Motor neuron (in vitro differentiated cells): ENCODE measurements around the gene C2orf92. TPM values are rescaled to one million over a fixed set of nuclear protein-coding genes. Genes with fewer than 3 reads are reported as not detected.
"Not testable (repeated sequence)": the region's sequence is repeated elsewhere in the genome, so short reads cannot be mapped to it uniquely, and the experiment has no call there.

Experiments
- ATAC-seq, 8 experiments: fragments of 200-7000 bp; cut with Tn5 transposase; replicated peaks in 6 of 8; 2 replicates each; pipeline ENCODE4 v1.8.0; 2021; ENCODE audit warnings: mild to moderate bottlenecking in 8 of 8, moderate library complexity in 8 of 8
- H3K27ac ChIP-seq, 2 donors: fragments of 250-450 bp; sonication (Bioruptor Pico); 2 replicates each; pipeline ENCODE4 v1.9.0; 2021; ENCODE audit warnings: antibody characterized with exemption in 2 of 2, mild to moderate bottlenecking in 2 of 2, moderate library complexity in 1 of 2
- H3K4me1 ChIP-seq, 2 donors: fragments of 250-450 bp; sonication (Bioruptor Pico); replicated peaks in 1 of 2; 2 replicates each; pipeline ENCODE4 v1.6.1; 2021; ENCODE audit warnings: antibody characterized with exemption in 2 of 2, mild to moderate bottlenecking in 2 of 2, moderate library complexity in 1 of 2
- H3K4me3 ChIP-seq, 5 donors: fragments of 250-450 bp; sonication (Bioruptor Pico); 2 replicates each; pipeline ENCODE4 v1.9.0; 2021; ENCODE audit warnings: antibody characterized with exemption in 5 of 5, mild to moderate bottlenecking in 5 of 5, moderate library complexity in 4 of 5
- WGBS, 10 experiments: fragments of 450-650 bp; shearing (Covaris generic); methylation state at CpG; one replicate each; pipeline ENCODE4 v1.0.0; 2022; 5-methylcytosine and 5-hydroxymethylcytosine counted together
- in situ Hi-C, 9 experiments: fragments of 400-800 bp; cut with MboI; loops; one replicate each; pipeline ENCODE4 v1.15.0; 2021; ENCODE audit warnings: low sequenced_read_pairs in 9 of 9, low pct_unique_long_range_greater_than_20kb in 2 of 9; ENCODE audit not compliant: unreplicated experiment in 9 of 9
- total RNA-seq, 8 experiments: library from RNA; unstranded; fragments of 300-600 nt; gene quantifications; 2 replicates each; pipeline versions ENCODE4 v1.2.3 to v1.2.4, GENCODE V29; 2022

The C2orf92 gene
- total RNA-seq, 8 experiments from 2014 or later = 3.2 to 30.5 (median 7.0) TPM

GRCh38 chr2:97676620-97677019, 7.1 kb downstream of the C2orf92 start:
- Histone ChIP-seq H3K4me1 (peaks cover 0 to 16% of the 10 kb centered on the region in 2 donors), H3K4me3 (no peak overlapping the region), H3K27ac (no peak overlapping the region)
- in situ Hi-C loops = no loop called here
- no peak for ATAC-seq
- WGBS, 10 experiments = 89 to 100% (median 100%) methylated on average over 1 of the region's 1 CpG; no CpG with 5 or more reads in 7 of the 10 experiments

- Histone ChIP-seq H3K4me3 (no peak overlapping the region), H3K4me1 (peaks cover 0 to 16% of the 10 kb centered on the region in 2 donors), H3K27ac (no peak overlapping the region)
- 83 to 100% (median 96%) methylated on average over 1 to 2 of the region's 2 CpGs for WGBS, 10 experiments
- in situ Hi-C loops = no loop called here
- ATAC-seq = no peak
Measured at GRCh38 chr2:97677480-97677879, 8.0 kb downstream of the C2orf92 start.

- Histone ChIP-seq H3K4me1 (peaks cover 0 to 16% of the 10 kb centered on the region in 2 donors), H3K4me3 (no peak overlapping the region), H3K27ac (no peak overlapping the region)
- no peak for ATAC-seq
- in situ Hi-C loops = no loop called here
- WGBS, 10 experiments = 80 to 100% (median 100%) methylated on average over 1 of the region's 1 CpG; no CpG with 5 or more reads in 4 of the 10 experiments
Measured at GRCh38 chr2:97678298-97678697, 8.8 kb downstream of the C2orf92 start.

DNA sequence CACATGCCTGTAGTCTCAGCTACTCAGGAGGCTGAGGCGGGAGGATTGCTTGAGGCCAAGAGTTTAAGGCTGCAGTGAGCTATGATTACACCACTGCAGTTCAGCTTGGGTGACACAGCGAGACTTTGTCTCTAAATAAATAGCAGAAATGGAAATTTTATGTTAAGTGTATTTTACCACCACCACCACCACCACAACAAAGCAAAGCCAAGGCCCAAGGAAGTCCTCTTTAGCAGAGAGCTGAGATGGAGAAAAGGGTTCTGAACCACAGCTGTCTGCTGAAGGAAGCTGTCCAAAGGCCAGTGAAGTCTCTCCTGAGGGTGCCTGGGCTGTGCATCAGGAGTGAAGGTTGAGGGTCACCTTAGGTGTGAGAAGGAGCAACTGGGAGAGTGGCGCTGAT, 17.7 kb downstream of the C2orf92 start:
- H3K4me1 ChIP-seq, ATAC-seq, H3K4me3 ChIP-seq, in situ Hi-C loops, H3K27ac ChIP-seq: not testable (repeated sequence)
- 60 to 100% (median 84%) methylated on average over 1 to 2 of the region's 3 CpGs; no CpG with 5 or more reads in 6 of the 10 experiments for WGBS, 10 experiments

GRCh38 chr2:97688062-97688827, 18.7 kb downstream of the C2orf92 start:
- Histone ChIP-seq H3K4me1 (no peaks in the 10 kb centered on the region), H3K4me3 (no peak overlapping the region), H3K27ac (no peak overlapping the region)
- in situ Hi-C loops = no loop called here
- 62 to 95% (median 87%) methylated on average over 2 to 8 of the region's 11 CpGs; no CpG with 5 or more reads in 1 of the 10 experiments for WGBS, 10 experiments
- peak in 1 of 8 experiments; percentile 46 for ATAC-seq

- no peaks in the 10 kb centered on the region for H3K4me1 ChIP-seq
- 60 to 100% (median 76%) methylated on average over 1 to 4 of the region's 6 CpGs; no CpG with 5 or more reads in 4 of the 10 experiments for WGBS, 10 experiments
- in situ Hi-C loops = no loop called here
Measured at GRCh38 chr2:97691166-97691565, 21.7 kb downstream of the C2orf92 start.

DNA sequence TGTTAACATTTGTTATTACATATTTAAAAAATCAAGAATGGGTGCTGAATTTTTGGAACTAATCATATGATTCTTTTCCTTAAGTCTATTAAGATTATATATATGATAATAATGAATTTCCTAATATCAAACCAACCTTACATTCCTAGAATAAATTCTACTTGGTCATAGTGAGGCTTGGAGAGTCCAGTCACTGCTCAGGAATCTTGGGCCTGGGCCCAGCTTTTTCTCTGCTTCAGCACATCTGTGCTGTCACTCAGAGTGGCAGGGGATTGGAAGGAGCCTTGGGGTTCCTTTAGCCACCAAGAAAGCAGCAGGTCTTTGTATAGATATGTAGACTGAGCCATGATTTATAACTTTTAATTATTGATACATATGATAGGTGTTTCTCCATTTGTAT, 24.0 kb downstream of the C2orf92 start:
- no peaks in the 10 kb centered on the region for H3K4me1 ChIP-seq
- in situ Hi-C loops = no loop called here
- no peak for ATAC-seq
- no peak overlapping the region for H3K27ac ChIP-seq
- H3K4me3 ChIP-seq = no peak overlapping the region

More at GRCh38 chr2:97691166-97691565, 21.7 kb downstream of the C2orf92 start:
- Histone ChIP-seq H3K27ac (no peak overlapping the region), H3K4me3 (no peak overlapping the region)
- ATAC-seq = no peak

DNA sequence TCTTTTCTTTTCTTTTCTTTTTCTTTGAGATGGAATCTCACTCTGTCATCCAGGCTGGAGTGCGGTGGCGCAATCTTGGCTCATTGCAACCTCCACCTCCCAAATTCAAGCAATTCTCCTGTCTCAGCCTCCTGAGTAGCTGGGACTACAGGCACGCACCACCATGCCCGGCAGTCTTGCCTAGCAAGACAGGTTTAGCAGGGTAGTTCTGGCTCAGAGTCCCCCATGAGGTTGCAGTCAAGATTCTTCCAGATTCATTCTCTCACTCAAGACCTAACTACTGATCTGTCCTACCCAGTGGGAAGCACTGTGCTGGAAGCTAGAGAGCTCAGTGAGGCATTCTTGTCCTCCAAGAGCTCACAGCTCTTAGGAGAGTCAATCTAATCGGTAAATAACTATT, 26.2 kb downstream of the C2orf92 start:
- H3K27ac ChIP-seq = no peak overlapping the region
- ATAC-seq = no peak
- H3K4me3 ChIP-seq = no peak overlapping the region
- in situ Hi-C loops = no loop called here
- WGBS, 10 experiments = 78 to 100% (median 88%) methylated on average over 1 to 5 of the region's 5 CpGs; no CpG with 5 or more reads in 1 of the 10 experiments
- H3K4me1 ChIP-seq = peaks cover 0 to 5% of the 10 kb centered on the region in 2 donors

DNA sequence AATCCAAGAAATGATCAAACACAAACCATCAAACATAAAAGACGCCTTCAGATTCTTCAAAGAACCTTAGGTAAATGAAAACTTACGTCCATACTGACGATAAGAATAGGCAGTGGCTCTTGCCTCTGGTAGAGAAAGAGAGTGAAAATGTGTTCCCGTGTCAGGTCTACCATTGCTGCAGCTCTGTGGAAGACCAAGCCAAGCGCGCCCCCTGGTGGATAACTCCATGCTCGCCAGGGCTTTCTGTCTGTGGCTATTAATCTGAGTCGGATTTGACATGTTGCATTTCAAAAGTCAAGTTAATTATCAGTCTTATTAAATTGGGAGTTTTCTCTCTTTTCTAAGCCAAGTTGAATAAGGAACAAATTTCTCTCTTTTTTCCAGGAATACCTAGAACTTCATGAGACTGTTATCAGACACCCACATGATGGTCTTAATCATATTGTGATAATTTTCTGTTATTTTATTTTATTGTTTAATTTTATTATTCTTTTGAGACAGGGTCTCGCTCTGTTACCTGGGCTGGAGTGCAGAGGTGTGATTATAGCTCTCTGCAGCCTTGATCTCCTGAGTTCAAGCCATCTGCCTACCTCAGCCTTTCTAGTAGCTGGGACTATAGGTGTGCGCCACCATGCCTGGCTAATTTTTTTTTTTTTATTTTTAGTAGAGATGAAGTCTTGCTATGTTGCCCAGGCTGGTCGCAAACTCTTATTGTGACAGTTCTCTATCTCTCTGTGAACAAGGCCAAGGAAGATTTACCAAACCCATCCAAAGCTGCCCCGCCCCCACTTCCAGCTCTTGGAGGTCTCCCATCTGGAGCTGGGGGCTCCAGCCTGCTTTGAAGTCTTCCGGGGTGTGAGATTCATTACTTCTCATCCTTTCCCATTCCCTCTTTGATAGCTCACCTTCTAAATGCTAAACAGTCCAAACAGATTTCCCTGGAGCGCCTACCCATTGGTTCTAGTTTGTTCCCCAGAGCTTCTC, 28.0 kb downstream of the C2orf92 start:
- peak; percentile 68 to 94 (median 87) for ATAC-seq
- in situ Hi-C loops = no loop called here
- Histone ChIP-seq H3K27ac (no peak overlapping the region), H3K4me1 (peaks cover 2 to 5% of the 10 kb centered on the region in 2 donors), H3K4me3 (no peak overlapping the region)
- WGBS, 10 experiments = 2 to 29% (median 17%) methylated on average over 4 to 12 of the region's 14 CpGs

GRCh38 chr2:97698530-97698929, 29.0 kb downstream of the C2orf92 start:
- peaks cover 2 to 5% of the 10 kb centered on the region in 2 donors for H3K4me1 ChIP-seq
- ATAC-seq = peak in 1 of 8 experiments; percentile 19
- H3K27ac ChIP-seq = no peak overlapping the region
- WGBS, 10 experiments = 43 to 91% (median 82%) methylated on average over 2 to 4 of the region's 4 CpGs; no CpG with 5 or more reads in 4 of the 10 experiments
- in situ Hi-C loops = no loop called here
- no peak overlapping the region for H3K4me3 ChIP-seq

- 50 to 100% (median 67%) methylated on average over 1 to 11 of the region's 11 CpGs; no CpG with 5 or more reads in 1 of the 10 experiments for WGBS, 10 experiments
- in situ Hi-C loops = no loop called here
- ATAC-seq = peak; percentile 66 to 87 (median 82)
- Histone ChIP-seq H3K4me1 (peaks cover 2 to 5% of the 10 kb centered on the region in 2 donors), H3K4me3 (no peak overlapping the region), H3K27ac (no peak overlapping the region)
Measured at GRCh38 chr2:97699765-97700444, 30.4 kb downstream of the C2orf92 start.

- 60 to 100% (median 79%) methylated on average over 2 to 6 of the region's 13 CpGs; no CpG with 5 or more reads in 4 of the 10 experiments for WGBS, 10 experiments
- H3K4me3 ChIP-seq = no peak overlapping the region
- no peak overlapping the region for H3K27ac ChIP-seq
- no peak for ATAC-seq
- peaks cover 2 to 5% of the 10 kb centered on the region in 2 donors for H3K4me1 ChIP-seq
- in situ Hi-C loops = no loop called here
Measured at GRCh38 chr2:97701186-97701585, 31.7 kb downstream of the C2orf92 start.
